GM19395 (cell line): ENCODE data around the gene AKIRIN1.
"Not testable (repeated sequence)": the region's sequence is repeated elsewhere in the genome, so short reads cannot be mapped to it uniquely, and the experiment has no call there.

ENCODE experiments used
- ATAC-seq: cut with Tn5 transposase; IDR thresholded peaks from one replicate; pipeline ENCODE4 v1.9.1; 2021; ENCODE audit warnings: mild to moderate bottlenecking, moderate library complexity; ENCODE audit not compliant: unreplicated experiment

Gene AKIRIN1

GRCh38 chr1:38992412-38993111 lies 1.5 kb downstream of the AKIRIN1 start:
- ATAC-seq = no peak

GRCh38 chr1:38994196-38994595 lies 3.1 kb downstream of the AKIRIN1 start:
- no peak for ATAC-seq

- ATAC-seq = no peak
Observed at GRCh38 chr1:38997034-38997900, 6.2 kb downstream of the AKIRIN1 start.

GRCh38 chr1:38997901-38998190 lies 6.8 kb downstream of the AKIRIN1 start:
- no peak for ATAC-seq

- no peak for ATAC-seq
Observed at GRCh38 chr1:39001516-39002421, 10.7 kb downstream of the AKIRIN1 start.

- no peak for ATAC-seq
Observed at GRCh38 chr1:39003281-39003680, 12.2 kb downstream of the AKIRIN1 start.

GRCh38 chr1:39003794-39004193 lies 12.7 kb downstream of the AKIRIN1 start:
- ATAC-seq = no peak

- ATAC-seq = no peak
Observed at GRCh38 chr1:39006287-39006686, 15.2 kb downstream of the AKIRIN1 start.

GRCh38 chr1:39006726-39007645 lies 15.9 kb downstream of the AKIRIN1 start:
- ATAC-seq = no peak

- not testable (repeated sequence) for ATAC-seq
Observed at GRCh38 chr1:39014956-39015355, 23.9 kb downstream of the AKIRIN1 start.

GRCh38 chr1:39016604-39017171 lies 25.6 kb downstream of the AKIRIN1 start:
- no peak for ATAC-seq

GRCh38 chr1:39017266-39017665 lies 26.2 kb downstream of the AKIRIN1 start:
- ATAC-seq = no peak

GRCh38 chr1:39020494-39020893 lies 29.4 kb downstream of the AKIRIN1 start:
- not testable (repeated sequence) for ATAC-seq

- ATAC-seq = no peak
Observed at GRCh38 chr1:39021426-39021825, 30.4 kb downstream of the AKIRIN1 start.

GRCh38 chr1:39023140-39023539 lies 32.1 kb downstream of the AKIRIN1 start:
- no peak for ATAC-seq

- ATAC-seq = peak; percentile 84
Observed at GRCh38 chr1:39026051-39026865, 35.2 kb downstream of the AKIRIN1 start, which contains the start of gene NDUFS5. Gene NDUFS5, plus strand, starts transcription at chr1:39026350. Its CDS starts 2,375 bp downstream, at chr1:39028725.

- ATAC-seq = no peak
Observed at GRCh38 chr1:39026866-39027507, 35.9 kb downstream of the AKIRIN1 start.

- no peak for ATAC-seq
Observed at GRCh38 chr1:39034114-39034654, 43.1 kb downstream of the AKIRIN1 start.
